GM13976 (cell line): ENCODE results near the gene KCNMA1.

Experiments used
- DNase-seq: peaks from one replicate; pipeline ENCODE4 v3.0.0; 2012; ENCODE audit warnings: low spot score
- in situ Hi-C: fragments of 300-500 bp; cut with MboI; formaldehyde crosslinking; loops from one replicate; pipeline ENCODE4 v1.12.0; 2022; ENCODE audit warnings: low sequenced_read_pairs, mixed read lengths, inconsistent platforms; ENCODE audit not compliant: unreplicated experiment
- TF ChIP-seq, protein P1 (sequence below): IDR thresholded peaks from 2 replicates; pipeline ENCODE4 v1.5.1; 2012; ENCODE audit warnings: borderline replicate concordance, mild to moderate bottlenecking; ENCODE audit not compliant: insufficient read depth; ENCODE audit errors: extremely low read depth, missing control alignments, control extremely low read depth

KCNMA1 gene

DNA sequence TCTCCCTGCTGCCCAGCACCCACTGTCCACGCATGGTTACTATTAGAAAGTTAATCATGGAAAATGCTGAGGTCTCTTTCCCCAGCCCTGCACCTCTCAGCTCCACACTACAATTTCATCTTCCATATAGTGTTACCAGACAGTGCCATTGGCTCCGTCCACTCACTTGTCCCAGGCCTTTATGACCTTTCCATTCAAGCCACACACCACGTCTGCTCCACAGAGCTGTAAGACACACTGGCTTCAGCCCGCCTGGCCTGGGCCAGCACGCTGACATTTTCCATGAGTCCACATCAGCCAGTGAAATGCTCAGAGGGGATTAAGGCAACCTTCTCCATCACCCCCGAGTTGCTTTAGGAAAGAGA lies 118.7 kb downstream of the KCNMA1 start:
- no peak for DNase-seq
- in situ Hi-C loops = no loop called here
- TF ChIP-seq, protein P1, sequence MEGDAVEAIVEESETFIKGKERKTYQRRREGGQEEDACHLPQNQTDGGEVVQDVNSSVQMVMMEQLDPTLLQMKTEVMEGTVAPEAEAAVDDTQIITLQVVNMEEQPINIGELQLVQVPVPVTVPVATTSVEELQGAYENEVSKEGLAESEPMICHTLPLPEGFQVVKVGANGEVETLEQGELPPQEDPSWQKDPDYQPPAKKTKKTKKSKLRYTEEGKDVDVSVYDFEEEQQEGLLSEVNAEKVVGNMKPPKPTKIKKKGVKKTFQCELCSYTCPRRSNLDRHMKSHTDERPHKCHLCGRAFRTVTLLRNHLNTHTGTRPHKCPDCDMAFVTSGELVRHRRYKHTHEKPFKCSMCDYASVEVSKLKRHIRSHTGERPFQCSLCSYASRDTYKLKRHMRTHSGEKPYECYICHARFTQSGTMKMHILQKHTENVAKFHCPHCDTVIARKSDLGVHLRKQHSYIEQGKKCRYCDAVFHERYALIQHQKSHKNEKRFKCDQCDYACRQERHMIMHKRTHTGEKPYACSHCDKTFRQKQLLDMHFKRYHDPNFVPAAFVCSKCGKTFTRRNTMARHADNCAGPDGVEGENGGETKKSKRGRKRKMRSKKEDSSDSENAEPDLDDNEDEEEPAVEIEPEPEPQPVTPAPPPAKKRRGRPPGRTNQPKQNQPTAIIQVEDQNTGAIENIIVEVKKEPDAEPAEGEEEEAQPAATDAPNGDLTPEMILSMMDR = no peak

DNA sequence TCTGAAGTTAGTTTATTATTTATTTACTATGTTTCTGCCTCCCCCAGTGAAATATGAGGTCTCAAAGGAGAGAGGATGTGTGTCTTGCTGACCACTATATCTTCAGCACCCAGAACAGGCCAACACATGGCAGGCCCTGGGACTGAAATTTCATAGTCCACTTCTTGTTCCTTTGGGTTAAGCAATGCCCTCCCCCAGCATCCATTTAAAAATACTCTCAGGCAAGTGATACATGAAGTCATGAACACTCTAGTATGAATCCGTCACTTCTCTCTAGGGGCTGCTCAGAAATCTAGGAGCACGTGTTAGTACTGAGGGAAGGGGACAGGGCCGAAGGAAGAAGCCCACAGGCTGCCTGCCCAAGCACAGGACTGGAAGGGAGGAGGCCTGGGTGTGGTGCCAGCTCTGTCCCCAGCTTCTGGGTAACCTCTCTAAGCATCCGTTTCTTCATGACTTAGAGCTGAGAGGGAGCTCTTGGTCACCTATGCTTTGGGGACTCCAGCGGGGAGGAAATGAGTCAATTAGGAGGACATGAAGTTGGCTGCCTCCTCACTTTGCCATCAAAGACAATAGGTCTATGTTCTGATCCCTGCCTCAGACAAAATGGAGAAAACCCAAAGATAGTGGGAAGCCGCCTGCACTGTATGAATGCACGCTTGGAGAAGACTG lies 119.2 kb downstream of the KCNMA1 start:
- in situ Hi-C loops = no loop called here
- no peak for DNase-seq
- TF ChIP-seq, protein P1 = no peak

DNA sequence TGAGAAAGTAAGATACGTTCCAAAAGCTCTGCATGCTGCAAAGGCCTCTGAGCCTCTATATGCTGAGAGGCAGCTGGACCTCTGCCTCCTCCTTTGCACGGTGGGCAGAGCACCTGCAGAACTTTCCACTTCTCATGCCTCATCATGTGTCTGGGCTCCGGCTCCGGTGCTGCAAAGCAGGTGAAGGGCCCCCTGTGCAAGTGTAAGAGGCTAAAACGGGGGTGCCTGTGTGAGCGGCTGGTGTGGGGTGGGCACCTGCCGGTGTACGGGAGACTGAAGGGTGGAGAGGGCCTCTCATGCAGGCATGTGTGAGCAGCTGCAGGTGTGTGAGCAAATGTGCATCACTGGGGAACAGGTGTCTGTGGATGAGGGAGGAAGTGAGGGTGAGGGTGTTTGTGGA lies 121.0 kb downstream of the KCNMA1 start:
- TF ChIP-seq, protein P1 = no peak
- in situ Hi-C loops = no loop called here
- no peak for DNase-seq

DNA sequence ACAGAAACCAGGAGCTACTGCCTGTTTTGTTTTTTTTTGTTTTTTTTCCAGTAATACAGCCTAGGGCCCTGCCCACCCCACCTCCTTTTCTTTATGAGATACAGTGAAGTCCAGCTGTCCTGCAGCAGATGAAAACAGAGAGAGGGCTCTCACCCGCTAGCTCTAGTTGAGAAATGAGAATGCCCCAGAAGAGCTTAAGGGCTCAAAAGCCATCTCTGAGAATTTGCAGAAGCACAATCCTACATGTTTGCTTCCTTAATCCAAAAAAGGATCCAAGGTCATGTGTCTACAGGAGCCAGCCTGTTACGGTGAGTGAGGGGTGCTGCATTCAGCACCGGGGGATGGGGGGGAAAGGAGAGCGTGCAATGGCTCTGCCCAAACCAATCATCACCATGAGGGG lies 122.7 kb downstream of the KCNMA1 start:
- TF ChIP-seq, protein P1 = no peak
- in situ Hi-C loops = no loop called here
- no peak for DNase-seq

DNA sequence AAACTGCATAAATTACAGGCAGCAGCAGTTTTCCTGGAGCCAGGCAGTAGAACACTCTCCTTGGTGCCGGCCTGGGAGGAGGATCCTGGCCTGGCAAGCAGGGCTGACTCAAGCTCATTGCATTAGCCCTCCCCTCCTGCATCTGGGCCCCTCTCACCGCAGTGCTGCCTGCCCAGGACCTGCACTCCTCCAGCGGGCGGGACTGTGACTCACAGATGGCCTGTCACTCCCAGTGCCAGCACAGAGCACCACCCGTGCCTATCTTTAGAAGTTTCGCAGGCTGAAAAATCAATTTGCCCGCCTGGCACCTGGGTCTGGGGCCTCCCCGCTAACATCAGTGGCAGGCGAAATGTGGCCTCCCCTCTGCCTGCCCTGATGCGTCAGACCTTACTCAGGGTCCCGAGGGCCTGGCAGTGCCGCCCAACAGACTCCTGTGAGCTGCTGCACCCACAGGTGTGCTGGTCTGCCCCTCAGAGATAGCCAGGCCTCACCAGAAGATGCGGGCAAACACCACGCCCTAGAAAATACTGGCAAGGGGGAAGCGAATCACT lies 123.8 kb downstream of the KCNMA1 start:
- no peak for DNase-seq
- TF ChIP-seq, protein P1 = no peak
- in situ Hi-C loops = no loop called here

DNA sequence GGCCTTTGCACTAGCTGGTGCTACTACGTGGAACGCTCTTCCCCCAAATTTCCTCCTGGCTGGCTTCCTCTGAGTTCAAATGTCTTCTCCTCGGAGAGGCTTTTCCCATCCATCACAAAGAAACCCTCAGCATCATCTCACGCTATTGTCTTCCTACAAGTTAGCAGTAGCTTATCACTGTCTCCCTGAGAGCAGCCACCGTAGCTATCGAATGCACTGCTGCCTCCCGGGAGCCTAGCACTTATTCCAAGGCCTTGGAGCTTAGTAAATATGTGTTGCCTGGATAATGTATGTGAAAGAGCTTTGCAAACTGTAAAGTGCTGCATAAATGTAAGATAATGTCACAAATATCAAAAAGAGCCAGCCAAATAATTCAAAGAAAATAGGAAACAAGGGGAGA lies 124.4 kb downstream of the KCNMA1 start:
- in situ Hi-C loops = no loop called here
- TF ChIP-seq, protein P1 = no peak
- DNase-seq = no peak
